ENCODE results near the gene GBP7.
"Not testable (repeated sequence)": the region's sequence is repeated elsewhere in the genome, so short reads cannot be mapped to it uniquely, and the experiment has no call there.

The GBP7 gene

DNA sequence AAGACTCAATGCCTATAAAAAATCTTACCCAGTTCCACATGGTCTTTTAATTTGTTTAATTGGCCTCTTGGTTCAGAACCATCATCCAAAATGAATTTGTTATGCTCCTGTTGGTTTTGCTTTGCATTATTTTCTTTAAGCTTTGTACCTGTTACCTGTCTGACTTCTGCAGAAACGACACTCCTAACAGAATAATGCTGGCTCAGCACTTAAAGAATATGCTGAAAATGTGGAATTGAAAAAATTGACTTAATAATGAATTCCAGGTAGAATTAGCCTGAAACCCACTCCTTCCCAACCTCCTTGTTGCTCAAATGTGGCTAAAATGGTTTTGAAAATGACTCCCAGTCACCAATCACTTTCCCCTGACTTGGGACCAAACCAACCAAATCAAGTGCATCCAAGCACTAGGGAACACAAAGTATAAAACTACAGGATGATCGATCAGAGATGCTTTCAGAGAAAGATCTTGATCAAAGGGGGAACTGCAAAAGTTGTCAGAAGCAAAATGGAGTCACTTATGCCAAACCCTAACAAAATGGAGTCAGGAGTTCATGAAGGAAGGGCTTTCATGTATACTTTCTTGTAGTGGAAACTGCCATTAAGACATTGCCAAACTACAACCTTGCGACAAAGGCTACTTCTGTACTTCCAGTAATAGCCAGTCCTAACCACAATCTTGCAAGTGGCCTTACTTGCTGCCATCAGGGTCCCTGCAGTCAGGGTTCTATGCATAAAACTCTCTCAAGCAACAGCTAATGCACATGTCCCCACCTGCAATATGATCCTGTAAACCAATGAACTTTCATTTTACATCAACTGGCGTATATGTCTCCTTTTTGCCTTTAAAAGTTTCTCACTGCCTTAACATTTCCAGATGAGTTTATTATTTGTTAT, 5.4 kb downstream of the GBP7 start:
- DNase-seq, result no peak

DNA sequence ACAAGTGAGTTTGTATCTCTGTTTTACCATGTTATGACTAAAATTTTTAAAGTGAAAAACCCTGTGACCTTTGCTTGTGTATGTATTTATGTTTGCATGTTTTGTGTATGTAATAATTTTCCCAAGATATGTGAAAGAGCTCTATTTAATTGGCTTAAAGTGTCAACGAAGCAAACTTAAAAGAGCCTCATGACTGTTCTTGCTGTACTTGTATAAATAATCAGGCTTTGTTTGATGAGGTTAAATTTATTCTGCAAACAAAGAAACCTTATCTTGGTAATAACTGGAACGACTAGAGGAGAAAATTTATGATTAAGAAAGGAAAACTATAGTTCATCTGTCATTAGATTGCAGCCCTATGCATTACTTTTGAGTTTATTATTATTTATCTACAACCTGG, 6.6 kb downstream of the GBP7 start:
- no peak for DNase-seq

DNA sequence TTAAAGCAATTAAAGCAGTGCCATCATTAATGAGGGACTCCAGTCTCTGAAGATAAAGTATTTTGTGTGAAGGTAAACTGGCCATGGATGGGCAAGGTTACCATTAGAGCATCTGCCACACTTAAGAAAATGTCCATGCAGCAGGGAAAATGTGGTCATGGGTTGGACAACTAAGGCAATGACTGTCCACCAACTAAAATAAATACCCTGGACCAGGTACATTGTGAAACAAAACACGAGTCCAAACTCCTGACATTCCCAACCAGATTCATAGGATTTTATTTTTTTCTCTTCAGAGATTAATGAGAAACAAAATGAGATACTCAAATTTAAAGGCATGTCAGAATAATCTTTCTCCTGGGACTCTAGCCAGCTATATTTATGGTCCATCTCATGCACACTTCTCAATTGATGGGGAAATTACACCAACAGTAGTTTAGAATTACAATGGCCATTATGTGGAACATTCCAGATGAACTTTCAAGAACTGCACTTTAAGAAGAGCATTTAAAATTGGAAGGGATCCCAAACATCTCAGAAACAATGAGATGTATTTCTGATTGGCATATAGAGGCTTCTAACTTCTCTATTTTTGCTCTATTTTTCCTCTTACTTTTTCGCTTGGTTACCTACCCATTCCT, 8.1 kb downstream of the GBP7 start:
- no peak for DNase-seq

DNA sequence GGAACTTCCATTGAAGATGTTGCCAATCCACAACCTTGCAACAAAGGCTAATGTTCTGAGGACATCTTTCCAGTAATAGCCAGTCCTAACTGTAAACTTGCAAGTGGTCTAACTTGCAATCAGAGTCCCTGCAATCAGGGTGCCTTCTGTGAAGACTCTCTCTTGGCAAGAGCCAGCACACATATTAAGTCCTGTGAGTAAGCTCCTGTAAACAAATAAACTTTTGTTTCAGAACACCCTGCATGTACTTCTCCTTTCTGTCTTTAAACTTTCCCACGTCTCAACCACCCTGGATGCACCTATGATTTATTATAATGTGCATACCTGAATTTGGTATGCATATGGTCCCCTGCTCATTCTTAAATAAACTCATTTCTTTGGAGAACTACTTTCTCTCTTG, 9.1 kb downstream of the GBP7 start:
- no peak for DNase-seq

DNA sequence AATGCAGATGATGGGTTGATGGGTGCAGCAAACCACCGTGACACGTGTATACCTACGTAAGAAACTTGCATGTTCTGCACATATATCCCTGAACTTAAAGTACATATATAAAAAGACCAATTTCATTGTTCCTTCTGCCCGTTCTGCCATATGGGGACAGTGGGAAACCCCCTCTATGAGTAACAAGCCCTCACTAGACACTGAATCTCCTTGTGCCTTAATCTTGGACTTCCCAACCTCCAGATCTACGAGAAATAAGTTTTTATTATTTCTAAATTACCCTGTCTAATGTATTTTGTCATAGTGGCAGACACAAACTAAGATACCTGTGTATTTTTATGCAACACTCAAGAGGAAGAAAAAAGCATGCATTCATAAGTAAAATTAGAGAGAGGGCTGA, 10.0 kb downstream of the GBP7 start:
- no peak for DNase-seq

DNA sequence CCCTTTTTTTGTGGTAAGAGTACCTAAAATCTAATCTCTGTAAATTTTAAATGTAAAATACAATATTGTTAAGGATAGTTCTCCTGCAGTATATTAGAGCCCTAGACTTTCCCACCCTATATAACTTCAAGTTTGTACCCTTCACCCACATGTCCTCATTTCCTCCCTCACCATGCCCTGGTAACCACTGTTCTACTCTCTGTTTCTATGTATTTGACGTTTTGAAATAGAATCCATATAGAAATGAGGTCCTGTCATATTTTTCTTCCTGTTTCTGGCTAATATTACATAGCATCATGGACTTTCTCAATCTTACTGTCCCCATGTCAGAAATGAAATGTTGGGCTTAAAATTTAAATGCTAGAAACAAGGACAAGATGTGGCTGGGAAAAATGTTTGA, 24.8 kb downstream of the GBP7 start:
- DNase-seq, result no peak

DNA sequence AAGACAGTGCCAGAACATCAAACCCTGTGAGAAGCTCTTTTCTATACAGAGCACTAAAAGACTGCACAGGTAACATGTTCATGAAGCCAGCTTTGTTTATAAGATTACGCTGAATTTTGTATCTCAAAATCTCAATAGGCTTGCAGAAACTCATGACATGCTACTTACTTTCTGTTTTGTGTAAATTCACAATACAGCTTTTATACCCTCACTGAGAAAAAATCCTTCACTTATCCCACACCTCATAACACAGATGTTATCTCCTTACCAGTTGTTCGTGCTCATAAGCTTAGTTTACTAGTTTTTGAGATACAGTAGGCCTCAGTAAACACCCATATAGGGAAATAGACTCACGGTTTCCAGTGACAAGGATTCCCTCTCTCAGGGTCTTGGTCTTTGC, 25.8 kb downstream of the GBP7 start:
- no peak for DNase-seq

DNA sequence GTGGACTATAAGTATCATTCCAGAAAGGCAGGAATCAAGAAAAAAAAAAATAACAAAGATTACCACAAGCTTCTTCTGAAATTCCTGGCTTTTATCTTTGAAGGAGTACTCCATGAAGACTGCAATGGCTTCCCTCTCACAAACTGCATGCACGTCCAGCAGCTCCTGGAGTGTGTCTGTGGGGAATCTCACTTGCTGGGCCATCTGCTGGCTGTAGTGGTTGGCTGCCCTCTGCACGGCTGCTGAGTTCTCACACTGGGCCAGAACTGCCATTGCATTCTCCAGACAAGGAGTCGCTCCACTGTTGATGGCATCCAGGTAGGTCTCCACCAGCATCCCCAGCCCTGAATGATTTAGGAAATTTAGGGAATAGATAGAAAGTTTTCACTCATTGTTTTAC, 26.6 kb downstream of the GBP7 start:
- no peak for DNase-seq

DNA sequence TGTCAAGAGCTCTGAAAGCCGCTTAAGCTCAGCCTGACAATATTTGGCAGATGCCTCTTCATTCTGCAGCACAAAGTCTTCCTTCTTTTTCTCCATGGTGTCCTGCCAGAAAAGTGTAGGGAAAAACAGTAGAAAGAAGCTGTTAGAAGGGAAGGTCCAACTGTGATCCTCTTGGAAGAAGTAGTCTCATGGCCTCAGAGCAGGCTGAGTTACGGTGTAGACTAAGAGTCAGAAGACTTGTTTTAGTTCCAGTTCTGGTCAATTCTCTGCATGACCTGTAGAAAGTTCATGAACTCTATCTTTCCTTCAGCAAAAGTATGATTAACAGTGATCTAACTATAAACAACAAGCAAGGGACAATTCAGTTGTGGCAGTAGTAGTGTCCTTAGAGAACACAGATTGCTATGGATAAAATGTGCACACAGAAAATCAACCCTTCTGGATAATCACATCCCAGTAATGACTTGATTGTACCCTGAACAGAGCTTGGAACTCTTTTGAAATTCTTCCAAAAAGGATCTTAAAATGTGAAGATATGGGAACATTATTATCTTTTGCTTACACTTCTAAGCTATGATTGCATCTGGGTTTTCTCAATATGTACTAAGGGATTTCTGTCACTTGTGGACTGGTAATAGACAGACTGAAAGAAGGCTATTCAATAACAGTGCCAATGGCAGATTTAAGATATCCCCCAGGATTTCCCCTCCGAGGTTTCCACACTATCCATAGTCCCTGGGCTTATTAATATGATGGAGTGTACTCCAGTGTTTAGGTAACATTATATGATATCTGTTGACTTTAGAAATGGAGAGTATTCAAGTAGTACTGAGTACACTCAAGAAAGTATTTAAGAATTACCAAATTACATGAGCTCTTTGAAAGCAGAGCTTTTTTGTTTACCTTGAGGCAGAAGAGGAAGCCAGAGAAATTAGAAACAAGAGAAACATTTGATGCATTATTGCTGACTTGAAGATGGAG, 27.8 kb downstream of the GBP7 start:
- DNase-seq, result no peak

DNA sequence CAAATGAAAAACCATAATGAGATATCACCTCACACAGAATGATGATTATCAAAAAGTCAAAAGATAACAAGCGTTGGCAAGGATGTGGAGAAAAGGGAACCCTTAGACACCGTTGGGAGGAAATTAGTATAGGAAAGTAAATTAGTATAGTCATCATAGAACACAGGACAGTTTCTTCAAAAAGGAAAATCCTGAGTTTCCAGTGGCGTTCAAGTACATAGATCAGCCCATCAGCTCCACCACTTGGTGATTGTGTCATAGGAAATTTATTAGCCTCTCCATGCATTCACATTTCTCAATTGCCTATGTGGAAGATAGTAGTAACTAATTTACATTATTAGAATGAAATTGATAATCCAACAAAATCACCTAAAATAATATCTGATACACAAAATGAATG, 29.1 kb downstream of the GBP7 start:
- DNase-seq, result no peak

DNA sequence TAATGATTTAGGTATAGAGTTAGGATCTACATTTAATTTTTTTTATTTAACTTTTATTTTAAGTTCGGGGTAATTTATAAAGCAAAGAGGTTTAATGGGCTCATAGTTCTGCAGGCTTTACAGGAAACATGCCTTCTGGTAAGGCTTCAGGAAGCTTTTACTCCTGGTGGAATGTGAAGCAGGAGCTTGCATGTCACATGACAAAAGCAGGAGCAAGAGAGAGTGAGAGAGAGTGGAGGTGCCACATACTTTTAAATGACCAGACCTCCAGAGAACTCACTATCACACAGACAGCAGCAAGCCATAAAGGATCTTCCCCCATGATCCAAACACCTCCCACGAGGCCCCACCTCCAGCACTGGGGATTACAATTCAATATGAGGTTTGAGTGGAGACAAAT, 32.3 kb downstream of the GBP7 start:
- no peak for DNase-seq

DNA sequence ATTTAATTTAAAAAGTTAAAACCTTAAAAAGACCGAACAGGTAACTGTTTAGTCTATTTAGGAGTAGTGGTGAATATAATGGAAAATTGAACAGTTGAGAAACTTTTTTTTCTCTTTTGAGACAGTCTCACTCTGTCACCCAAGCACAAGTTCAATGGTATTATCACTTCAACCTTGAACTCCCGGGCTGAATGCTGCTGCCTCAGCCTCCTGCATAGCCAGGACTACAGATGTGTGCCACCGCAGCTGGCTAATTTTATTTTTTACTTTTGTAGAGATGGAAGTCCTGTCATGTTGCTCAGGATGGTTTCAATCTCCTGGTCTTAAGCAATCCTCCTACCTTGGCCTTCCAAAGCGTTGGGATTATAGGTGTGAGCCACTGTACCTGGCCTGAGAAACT, 33.6 kb downstream of the GBP7 start:
- DNase-seq, result no peak

DNA sequence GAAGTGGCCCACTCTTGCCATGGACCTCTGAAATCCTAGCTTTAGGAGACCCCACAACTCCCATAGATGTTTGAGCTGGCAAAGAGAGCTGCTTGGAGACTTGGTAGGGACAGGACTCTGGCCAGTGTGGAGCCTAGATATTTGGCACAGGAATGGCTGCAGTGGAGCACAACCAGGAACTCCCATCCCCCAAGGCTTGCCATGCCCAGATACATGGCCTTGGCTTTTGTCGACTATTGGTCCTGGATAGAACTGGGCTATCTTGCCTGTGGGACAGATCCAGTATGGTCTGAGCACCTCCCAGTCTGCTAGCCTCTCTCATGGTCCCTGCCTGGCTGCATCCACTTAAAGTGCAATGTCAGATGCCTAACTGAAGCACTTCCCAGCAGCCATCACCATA, 42.1 kb downstream of the GBP7 start:
- no peak for DNase-seq

DNA sequence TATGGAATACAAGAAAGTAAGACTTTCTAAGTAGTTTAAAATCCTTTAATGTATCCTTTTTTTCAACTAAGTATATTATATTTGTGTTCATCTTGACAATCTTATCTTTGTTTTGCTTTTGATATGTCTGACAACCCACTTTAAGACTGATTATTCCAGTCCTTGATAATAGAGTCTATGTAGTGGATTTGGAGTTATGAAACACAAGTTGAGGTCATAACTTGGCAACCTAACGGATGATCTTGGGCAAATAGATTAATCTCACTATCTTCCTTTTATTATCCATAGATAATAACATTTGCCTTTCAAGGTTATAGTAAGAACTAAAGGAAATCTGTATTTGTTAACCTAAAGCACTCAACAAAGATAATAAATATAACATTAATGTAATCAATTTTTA, 45.1 kb downstream of the GBP7 start:
- DNase-seq, result no peak

DNA sequence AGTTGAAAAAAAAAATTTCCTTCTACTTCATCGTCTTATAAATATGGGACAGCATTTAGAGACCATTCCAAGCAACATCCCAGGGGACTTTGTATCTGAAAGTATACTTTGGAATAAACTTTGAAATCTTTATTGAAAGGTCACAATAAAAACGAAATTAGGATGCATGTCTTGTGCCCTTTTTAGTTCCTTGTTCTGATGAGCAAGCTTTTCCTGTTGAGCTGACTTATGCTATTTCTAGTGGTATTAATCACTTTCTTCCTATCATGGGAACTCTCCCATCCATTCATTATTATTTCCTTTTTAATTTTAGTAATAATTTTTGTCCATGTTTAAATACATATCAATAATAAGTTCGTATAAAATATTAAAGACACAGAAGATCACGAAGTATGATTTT, 45.9 kb downstream of the GBP7 start:
- DNase-seq, result no peak

DNA sequence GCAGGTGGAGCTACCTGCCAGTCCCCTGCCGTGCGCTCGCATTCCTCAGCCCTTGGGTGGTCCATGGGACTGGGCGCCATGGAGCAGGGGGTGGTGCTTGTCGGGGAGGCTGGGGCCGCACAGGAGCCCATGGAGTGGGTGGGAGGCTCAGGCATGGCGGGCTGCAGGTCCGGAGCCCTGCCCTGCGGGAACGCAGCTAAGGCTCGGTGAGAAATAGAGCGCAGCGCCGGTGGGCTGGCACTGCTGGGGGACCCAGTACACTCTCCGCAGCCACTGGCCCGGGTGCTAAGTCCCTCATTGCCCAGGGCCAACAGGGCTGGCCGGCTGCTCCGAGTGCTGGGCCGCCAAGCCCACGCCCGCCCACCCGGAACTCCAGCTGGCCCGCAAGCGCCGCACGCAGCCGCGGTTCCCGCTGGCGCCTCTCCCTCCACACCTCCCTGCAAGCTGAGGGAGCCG, 47.8 kb downstream of the GBP7 start:
- DNase-seq, result not testable (repeated sequence)

DNA sequence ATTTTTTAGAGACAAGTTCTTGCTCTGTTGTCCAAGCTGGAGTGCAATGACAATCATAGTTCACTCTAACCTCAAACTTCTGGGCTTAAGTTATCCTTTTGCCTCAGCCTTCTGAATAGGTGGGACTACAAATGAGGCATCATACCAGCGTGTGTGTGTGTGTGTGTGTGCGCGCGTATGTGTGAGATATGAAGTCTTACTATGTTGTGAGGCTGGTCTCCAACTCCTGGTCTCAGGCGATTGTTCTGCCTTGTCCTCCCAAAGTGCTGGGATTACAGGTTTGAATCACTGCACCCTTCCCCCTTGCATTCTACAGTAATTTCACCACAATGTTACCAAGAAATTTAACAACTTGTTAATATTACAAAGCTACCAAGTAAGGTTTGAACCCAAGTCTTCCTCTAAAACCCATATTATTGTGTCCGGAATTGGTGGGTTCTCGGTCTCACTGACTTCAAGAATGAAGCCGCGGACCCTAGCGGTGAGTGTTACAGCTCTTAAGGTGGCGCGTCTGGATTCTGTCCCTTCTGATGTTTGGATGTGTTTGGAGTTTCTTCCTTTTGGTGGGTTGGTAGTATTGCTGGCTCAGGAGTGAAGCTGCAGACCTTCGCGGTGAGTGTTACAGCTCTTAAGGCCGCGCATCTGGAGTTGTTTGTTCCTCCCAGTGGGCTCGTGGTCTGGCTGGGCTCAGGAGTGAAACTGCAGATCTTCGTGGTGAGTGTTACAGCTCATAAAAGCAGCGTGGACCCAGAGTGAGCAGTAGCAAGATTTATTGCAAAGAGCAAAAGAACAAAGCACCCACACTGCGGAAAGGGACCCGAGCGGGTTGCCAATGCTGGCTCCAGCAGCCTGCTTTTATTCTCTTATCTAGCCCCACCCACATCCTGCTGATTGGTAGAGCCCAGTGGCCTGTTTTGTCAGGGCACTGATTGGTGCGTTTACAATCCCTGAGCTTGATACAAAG, 48.9 kb downstream of the GBP7 start:
- DNase-seq, result peak; percentile 80

DNA sequence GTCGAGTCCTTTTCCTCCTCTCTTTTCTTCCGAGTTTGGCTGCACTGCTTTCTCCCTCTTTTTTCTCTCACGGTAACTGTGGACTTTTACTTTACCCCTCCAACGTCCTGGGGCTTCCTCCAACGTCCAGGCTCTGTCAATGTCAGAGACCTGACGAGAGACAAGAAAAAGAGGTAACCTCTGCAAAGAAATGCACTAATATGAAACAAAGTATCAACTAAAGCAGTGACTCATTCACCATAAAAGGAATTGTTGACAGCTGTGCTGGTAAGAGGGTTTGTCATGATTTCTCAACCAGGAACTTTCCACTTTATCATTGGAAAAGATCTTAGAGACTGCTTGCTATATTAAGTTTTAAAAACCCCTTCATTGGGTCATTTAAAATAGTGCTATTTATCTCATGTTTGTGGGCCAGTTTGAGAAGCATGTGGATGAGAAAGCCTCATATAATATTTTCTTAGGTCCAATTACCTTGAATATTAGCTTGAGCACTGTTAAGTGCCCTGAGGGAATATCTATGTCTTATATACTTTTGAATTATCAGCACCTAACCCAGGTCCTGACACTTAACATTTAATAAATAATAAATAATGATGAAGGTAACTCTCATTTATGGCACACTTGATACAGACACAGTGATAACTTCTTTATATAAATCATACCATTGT, 49.8 kb downstream of the GBP7 start, which contains the start of gene GBP2:
GBP2 (minus strand) TSS at position 202 of the 668 bp plus-strand sequence. CDS start 4,148 bp downstream, outside the sequence.
- DNase-seq, result peak; percentile 32

DNA sequence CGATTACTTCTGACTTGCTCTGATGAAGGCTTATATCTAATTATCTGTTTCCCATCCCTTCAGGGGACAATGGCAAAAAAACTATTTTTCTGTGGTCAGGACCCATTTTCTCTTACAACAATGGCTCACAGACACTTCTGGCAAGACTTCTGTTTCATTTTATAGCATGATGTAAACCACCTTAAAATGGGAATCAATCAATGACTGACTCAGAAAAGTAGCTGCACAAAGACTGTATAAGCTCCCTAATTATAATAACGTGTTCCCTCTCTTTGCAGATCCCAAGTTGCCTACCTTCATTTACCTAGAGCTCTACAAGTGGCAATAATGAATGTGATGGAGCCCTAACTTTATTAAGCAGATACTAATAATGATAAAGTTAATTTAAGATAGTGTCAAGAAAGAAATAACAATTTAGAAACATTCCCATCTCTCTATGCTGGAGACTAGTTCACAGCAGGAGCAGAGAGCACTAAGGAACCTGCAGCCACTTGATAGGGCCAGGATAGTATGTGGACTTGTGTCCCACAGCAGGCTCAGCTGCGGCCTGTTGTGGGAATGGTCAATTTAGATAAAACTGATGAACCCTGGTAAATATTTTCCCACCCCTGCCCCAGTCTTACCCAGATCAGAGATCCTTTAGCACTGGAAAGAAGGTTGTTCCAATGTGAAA, 50.4 kb downstream of the GBP7 start:
- DNase-seq, result no peak

DNA sequence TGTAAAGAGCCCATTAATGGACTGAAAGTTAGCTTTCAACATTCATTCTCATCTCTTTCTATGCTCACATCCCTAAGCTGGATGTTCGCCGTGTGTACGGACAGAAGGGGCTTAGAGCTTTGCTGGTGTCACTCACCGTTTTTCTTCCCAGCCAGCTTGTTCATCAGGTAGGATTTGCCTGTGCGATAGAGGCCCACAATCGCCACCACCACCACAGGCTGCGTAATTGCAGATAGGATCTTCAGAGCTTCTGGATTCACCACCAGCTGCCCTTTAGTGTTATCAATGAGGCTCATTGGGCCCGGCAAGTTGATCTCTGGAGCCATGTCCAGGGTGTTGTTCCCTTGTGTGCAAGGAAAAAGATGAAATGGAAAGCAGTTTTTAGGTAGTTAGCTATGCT, 54.2 kb downstream of the GBP7 start:
- no peak for DNase-seq

DNA sequence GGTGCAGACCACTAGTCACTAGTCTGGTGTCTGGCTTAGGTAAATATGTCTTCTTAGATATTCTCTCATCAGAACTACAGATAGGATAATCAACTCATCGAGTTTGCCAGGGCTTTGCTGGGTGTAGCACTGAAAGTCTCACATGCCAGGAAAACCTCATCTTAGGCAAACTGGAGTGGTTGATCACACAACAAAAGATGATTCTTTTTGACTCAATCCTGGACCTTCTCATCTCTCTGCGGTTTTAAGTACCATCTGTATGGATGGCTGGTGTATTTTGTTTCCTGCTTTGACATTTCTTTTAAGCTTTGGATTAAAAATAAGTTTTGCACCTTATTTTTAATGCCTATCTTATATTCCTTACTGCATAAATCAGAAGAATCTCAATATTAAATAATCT, 61.1 kb downstream of the GBP7 start:
- no peak for DNase-seq
